ENCODE results near the gene ZNF180.
"Not testable (repeated sequence)": the region's sequence is repeated elsewhere in the genome, so short reads cannot be mapped to it uniquely, and the experiment has no call there.

Gene ZNF180
- total RNA-seq: 8.1 to 19.2 (median 12.3) reads per million in 4 donors

DNA sequence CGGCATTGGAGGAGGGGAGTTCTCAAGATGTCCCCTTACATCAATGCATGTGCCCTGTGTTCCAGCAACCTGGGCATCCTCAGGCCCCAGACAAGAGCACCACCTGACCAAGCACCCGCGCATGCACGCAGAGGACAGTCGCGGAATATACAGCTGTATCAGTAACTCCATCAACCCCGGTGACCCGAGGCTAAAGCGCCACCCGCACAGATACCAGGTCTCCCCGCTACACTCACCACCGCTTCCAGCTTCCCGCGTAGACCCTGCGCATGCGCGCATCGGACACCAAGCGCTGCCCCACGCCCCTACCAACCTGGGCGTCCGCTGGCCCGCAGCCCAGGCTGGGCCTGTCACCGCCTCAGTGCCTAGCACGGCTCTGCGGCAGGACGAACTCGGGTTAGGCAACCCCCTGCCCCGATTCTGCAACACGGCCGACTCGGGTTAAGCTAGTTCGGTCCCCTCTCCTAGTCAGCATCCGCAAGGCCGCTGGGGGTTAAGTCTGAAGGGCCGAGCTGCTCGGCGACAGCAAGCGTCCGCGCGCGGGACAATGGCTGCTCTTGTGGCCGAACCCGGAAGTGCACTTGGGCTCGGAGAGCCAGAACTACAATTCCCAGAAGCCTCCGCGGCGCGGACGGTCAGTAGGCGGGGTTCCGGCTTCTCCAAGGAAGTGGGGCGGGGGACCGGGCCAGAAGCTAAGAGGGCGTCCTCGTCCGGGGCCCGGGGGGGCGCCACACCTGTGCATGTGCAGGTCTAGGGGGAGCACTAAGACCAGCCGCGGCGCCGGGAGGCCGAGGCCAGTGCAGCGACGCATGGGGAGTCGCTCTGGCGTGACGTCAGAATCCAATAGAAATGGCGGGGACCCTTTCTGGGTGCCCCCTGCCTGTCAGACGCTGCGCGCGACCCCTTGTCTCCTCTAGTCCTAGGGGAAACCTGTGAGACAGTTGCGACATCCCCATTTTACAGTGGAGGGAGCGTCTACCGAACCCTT lies at the start of gene ZNF180:
TSS of gene ZNF180 (minus strand) at position 561 of the 988 bp plus-strand sequence. CDS start 3,188 bp downstream, outside the sequence.
- peak; percentile 86 to 96 (median 90) for DNase-seq

DNA sequence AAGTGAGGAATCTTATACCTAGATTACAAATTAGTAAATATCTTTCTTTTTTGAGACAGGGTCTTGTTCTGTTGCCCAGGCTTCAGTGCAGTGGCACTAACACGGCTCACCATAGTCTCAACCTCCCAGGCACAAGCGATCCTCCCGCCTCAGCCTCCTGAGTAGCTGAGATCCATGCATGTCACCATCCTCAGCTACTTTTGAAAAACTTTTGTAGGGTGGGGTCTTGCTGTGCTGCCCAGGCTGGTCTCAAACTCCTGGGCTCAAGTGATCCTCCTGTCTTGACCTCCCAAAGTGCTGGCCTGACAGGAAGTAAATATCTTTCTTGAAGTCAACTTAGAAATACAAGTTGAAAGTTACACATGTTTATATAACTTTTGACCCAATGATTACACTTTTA lies 49.2 kb upstream of the ZNF180 start:
- no peak for DNase-seq

DNA sequence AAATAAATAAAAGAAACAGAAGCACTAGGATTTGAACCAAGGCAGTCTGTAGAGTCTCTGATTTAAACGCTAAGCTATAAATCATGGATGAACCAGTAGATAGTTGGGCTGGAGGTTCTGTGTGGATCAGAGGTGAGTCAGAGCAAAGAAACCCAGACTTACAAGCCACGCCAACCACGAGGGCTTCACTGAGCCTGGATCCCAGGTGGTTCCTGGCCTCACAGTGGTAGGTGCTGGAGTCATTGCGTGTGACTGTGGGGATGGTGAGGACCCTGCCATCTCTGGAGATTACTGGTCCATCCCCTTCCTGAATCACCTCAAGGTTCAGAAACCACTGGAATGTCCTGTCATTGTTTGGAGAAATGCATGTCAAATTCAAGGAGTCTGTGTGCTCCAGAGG lies 48.4 kb upstream of the ZNF180 start:
- DNase-seq: no peak

DNA sequence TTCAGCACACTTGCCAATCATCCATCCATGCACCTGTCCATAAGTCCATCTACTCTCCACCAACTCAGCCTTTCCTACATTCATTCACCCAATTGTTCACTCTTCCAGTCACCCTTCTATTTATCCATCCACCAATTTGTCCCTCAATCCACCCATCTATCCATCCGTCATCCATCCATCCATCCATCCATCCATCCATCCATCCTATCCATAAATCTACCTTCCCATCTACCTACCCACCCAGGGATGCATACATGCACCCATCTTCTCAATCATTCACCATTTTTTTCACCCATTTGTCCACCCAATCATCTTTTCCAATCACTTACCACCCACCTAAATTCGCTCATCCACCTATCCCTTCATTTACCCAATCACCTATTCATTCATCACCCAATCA lies 43.7 kb upstream of the ZNF180 start:
- DNase-seq: no peak

DNA sequence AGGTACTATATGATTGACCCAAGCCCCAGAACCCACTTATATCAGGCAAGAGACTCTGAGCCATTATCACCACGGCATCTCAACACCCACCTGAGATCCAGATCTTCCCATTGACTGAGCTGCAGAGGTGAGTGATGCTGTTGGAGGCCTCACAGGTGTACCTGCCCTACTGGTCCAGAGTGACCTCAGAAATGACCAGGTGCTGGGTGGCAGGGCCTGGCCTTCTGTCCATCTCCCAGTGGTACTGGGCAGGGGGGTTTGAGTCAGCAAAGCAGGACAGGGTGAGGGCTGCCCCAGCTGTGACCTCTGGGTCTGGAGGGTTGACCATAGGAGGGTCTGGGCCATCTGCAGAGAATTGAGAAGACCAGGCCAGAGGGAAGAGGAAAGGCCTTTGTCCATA lies 42.3 kb upstream of the ZNF180 start:
- DNase-seq: no peak

DNA sequence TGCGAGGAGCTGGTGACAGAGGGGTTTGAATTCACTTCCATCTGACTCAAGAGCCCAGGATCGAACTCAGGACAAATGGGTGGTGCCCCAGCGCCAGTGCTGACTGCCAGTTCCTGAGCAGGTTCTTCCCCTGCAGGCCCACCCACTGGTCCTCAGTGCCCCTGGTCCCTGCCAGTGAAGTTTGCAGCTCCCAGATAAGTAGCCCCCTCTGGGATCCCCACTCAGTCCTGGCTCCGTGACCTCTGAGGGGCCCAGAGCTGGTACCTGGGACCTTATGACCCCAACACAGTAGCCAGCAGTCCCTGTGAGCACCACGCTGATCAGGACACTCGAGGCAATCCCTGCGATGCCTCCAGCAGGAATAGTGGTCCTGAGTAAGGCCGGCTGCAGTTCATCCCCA lies 40.4 kb upstream of the ZNF180 start:
- DNase-seq: no peak

DNA sequence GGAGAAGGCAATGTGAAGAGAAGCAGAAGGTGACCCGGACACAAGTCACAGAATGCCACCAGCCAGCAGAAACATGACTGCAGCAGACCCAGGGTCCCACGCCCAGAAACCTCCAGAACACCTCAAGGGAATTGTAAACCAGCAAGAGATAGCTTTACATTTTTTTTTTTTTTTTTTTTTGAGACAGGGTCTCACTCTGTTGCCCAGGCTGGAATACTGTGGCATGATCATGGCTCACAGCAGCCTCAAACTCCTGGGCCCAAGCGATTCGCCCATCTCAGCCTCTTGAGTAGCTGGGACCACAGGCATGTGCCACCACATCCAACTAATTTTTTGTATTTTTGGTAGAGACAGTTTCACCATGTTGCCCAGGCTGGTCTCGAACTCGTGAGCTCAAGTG lies 39.7 kb upstream of the ZNF180 start:
- no peak for DNase-seq

DNA sequence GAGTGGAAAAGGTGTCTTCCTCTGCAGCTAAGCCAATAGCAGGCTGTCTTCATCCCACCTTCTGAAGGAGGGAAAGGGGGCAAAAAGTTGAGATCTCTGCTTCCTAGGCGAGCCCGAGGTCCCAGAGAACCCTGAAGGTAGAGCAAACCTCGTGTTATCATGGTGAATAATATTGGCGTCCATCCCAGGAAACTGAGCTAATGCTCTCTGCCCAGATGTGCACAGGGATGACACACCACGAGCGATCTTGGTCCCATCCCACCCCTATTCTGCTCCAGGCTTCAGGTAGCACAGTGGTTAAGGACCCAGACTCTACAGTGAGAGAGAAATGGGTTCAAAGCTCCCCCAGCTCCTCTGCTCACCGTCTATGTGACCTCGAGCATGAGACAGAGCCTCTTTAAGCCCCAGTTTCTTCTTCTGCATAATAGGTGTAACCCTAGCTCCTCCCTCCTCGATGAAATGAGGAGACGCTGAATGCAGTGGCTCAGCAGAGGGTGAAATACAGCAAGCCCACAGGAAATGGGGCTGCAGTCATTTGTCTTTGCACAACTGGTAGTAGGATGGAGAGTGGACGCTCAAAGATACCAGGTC lies 39.0 kb upstream of the ZNF180 start:
- DNase-seq: no peak

DNA sequence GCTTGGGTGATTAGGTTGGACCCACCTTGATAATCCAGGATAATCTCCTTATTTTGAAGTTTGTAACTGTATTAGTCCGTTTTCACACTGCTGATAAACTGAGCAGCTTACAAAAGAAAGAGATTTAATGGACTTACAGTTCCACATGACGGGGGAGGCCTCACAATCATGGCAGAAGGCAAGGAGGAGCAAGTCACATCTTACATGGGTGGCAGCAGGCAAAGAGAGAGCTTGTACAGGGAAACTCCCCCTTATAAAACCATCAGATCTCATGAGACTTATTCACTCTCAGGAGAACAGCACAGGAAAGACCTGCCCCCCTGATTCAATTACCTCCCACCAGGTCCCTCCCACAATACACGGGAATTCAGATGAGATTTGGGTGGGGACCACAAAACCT lies 35.0 kb upstream of the ZNF180 start:
- DNase-seq: not testable (repeated sequence)

DNA sequence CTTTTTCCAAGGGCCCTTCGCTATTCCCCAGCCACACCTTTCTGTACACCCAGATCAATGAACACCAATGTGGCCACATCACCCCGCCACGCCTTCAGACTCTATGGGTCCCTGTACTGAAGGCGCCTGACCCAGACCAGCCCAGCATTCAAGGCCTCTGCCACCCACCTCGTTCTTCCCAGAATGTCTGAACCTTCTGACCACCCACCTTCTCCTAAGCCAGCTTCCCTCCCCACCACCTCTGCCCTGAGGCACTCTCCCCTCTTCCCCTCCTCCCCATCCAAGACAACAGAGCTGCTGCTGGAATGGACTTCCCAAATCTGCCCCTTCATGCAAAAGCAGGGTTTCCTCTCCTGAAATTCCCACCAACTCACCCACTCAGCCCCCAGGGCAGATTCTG lies 32.5 kb upstream of the ZNF180 start:
- no peak for DNase-seq

DNA sequence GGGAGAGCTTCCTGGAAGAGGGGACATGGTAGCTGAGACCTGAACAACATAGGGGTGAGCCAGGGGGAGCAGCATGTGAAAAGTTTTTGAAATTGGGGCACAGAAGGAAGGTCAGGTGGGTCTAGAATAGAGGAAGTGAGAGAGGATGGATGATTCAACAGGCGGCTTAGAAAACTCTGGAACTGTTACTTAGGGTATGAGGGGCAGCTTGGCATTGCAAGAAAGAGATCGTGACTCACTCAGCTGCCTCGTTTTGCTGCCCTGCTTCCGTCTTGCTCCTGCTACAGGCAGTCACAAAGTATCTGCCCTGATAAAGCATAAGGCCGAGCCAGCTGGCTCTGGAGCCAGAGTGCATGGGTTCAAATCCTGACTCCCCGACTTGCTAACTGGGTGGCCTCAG lies 30.5 kb upstream of the ZNF180 start:
- DNase-seq: no peak

DNA sequence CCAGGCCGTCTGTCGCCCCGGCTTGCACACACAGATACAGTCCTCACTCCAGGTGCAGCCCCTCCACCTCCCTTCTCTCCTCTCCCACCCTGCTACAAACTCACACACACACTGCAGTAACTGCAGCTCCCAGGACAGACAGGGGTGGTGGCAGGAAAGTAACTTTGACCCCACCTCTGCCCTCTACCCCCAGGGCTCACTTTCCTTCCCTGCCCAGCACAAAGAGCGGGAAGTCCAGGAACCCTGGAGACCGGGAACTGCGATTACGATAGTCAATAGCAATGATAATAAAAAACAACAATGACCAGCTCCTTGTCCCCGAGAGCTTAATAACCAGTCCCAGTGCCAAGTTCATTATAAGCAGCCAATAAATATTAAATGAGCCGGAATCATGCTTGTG lies 29.2 kb upstream of the ZNF180 start, which contains the start of gene CEACAM20:
TSS of gene CEACAM20 (minus strand) at position 140 of the 400 bp plus-strand sequence. CDS start 166 bp downstream, outside the sequence.
- no peak for DNase-seq

DNA sequence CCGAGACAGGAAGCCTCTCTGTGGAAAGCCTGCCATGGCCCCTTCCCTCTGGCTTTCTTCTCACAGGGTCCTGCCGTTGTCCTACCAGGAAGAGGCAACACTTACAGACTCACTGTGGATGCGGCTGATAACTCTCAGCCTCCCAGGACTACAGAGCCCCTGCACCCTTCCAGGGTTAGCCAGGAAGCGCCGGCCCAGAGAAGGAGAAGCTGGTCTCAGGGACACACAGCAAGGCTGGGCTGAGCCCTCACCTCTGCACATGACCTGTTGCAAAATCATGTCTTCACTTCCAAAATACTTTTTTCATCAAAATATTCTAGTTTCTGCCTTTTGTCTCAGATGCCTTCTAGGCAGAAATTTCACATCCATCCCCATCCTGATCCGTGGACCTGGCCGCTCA lies 27.2 kb upstream of the ZNF180 start:
- DNase-seq: no peak

DNA sequence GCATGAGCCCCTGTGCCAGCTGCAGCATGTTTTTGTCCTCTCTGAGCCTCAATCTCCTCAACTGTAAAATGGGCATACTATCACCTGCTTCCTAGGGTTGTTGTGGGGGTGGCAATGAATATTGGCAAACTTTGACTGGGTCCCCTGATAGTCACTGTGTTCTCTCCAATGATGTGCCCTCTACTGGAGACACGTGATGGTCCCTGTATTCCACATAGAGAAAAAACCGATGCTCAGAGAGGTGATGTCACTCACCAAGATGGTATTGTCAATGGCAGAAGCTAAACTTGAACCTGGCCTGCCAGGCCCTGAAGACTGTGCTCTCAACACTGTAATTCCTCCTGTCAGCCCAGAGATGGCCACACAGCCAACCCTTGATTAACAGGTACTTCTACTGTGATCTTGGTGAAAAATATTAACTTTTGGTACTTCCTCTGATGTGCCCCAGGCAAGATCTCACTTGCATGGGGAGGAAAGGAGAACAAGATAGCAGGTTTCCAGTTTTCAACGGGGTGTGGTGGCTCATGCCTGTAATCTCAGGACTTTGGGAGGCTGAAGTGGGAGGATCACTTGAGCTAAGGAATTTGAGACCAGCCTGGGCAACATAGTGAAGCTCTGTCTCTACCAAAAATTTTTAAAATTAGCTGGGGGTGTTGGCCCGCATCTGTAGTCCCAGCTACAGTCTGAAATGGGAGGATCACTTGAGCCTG lies 25.6 kb upstream of the ZNF180 start:
- no peak for DNase-seq

DNA sequence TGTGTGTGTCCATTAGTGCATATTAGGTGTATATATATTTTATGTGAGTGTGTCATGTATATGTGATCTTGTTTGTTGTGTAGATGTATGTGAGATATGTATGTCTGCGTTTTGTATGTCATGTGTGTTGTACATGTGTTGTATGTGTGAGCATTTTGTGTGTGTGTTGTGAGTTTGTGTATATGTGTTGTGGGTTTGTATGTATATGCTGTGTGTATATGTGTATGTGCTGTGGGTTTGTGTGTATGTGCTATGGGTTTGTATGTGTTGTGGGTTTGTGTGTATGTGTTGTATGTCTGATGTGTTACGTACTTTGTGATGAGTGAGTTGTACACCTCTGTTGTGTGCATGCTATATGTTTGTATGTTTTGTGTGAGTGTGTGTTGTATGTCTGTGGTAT lies 21.0 kb upstream of the ZNF180 start:
- DNase-seq: no peak

DNA sequence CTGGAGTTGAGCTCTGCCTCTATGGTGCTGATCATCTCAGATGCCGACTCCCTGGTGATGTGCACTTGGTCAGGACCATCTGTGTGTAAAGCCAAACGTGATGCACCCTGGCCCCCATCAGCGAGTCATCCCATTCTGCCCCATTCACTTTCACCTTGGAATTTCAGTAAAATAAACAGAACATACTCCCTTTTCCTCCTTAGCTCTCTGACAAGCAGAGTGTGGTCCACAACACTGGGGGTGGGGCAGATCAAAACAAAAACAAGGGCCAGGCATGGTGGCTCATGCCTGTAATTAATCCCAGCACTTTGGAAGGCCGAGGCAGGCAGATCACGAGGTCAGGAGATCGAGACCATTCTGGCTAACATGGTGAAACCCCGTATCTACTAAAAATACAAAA lies 16.8 kb upstream of the ZNF180 start:
- no peak for DNase-seq

DNA sequence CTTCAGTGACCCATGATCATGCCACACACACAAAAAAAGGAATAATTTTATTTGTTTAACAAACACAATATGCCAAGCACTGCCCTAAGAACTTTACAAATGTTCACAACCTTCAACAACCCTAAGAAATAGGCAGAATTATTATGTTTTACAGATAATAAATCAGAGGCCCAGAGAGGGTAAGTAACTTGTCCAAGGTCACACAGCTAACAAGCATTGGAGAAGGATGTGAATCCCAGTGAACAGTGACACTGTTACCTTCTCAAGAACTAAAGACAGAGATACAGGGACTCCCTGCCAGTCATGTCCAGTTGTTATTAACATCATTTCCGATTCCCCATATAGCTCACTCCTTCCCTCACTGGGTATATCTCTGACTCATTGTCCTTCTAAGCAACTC lies 15.6 kb upstream of the ZNF180 start:
- no peak for DNase-seq

DNA sequence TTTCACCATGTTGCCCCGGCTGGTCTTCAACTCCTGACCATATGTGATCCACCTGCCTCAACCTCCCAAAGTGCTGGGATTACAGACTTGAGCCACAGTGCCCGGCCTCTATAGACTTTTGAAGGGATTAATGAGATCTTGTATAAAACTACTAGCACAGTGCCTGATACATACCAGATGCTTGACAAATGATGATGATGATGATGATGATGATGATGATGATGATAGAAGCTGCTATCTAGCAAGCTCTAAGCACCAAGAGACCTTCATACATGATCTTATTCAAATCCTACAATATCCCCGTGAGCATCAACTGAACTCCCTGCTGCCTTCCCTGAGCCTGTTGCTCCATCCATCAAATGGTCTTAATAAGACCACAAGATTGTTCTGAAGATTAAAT lies 14.7 kb upstream of the ZNF180 start:
- DNase-seq: no peak

DNA sequence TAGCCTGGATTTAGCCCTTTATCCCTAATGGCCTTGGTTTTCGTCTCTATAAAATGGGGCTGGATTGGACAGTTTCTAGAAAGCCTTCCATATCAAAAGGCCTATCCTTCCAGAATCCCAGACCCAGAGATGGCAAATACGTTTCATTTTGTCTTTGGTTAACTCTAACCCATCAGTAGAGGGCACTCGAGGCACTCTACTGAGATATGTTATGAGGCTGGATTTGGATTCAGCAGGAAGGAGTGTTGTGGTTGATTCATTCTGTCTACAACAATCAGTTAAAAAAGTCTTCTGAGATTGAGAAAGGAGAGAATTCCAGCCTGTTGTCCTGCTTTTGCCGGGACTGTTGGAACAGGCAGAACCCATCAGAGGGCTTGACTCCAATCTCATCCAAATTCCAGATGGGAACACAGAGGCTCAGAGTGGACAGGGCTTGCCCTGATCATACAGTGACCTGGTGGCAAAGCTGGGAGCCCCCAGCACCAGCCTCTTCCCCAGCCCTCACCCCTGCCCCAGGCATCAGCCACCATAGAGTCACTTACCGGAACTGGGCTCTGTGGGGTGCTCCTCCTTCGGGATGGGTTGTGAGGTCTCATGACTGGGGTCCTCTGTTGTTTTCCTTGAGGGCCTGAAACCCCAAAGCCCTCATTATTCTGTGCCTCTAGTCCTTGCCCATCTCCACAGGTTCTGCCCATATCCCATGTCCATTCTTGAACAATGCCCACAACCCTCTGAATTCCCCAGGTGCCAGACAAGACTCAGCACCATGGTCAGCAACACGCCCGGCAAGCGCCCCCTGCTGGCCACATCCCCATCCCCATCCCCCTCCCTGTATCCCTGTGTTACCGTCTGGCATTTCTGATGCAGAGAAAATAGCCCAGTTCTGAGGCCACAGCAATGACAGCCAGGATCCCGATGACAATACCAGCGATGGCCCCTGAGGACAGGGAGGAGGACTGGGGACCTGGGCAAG lies 12.3 kb upstream of the ZNF180 start:
- no peak for DNase-seq

DNA sequence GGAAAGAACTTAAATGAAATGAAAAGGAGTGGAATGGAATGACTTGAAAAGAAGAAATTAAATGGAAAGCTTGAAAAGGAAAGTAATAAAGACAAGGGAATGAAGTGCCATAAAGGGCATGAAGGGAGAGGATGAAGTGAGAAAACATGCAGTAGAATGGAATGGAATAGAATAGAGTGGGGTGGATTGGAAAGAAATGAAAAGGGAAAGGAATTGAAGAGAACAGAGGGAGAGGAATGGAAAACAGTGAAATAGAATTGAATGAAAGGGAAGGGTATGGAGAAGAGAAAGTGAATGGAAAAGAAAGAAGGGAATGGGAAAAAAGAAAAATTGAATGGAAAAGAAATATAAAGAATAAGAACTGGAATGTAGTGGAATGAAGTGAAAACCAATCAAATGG lies 9.2 kb upstream of the ZNF180 start:
- no peak for DNase-seq

DNA sequence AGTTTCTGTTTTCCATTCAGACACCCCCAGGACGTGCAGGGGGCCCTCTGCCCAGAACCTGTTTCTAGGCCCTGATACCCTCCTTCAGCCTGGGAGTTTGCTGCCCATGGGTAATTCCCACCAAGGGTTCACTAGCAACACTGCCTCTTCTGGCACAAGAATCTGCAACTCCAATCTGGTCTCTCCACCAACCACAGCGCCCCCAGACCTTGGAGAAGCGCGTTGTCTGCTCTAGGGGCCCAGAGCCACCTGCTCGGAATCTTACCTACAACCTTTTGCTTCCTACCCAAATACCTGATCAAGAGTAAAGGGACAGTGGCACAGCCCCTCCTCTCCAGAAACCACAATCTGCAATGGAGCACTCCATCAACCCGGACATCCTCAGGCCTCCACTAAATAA lies 763 bp downstream of the ZNF180 start:
- DNase-seq: no peak

DNA sequence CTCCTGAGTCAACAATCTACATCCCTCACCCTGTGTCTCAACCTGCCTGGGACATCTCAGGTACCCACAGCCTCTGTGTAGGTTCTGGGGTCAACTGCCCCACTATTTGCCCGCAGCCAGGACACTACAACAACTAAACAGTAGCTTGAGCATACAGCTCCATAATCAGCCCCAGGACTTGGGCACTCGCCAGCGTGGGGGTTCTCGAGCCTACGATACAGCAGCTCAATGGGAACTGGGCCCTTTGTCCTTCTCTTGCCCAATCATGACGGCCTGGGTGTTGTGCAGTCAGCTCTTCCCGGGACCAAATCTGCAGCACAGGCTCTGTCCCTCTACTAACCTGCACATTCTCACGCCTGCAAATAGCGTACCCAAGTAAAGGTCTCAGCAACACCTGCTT lies 1.3 kb downstream of the ZNF180 start:
- no peak for DNase-seq

Measured in T-helper 1 cell (primary cell).